Mucosa of rectum (tissue), 2 donors: ENCODE measurements around the gene SNAPIN.
"Not testable (repeated sequence)": the region's sequence is repeated elsewhere in the genome, so short reads cannot be mapped to it uniquely, and the experiment has no call there.

Source experiments
- H3K27ac ChIP-seq, 2 donors: one replicate each; pipeline ENCODE4 v1.7.0; 2013; ENCODE audit warnings: inconsistent platforms in 2 of 2, low read depth in 2 of 2, low read length in 2 of 2
- H3K27me3 ChIP-seq, 2 donors: one replicate each; pipeline ENCODE4 v1.7.0; 2013; ENCODE audit warnings: low read length in 2 of 2; ENCODE audit not compliant: control insufficient read depth in 2 of 2, insufficient read depth in 2 of 2
- H3K36me3 ChIP-seq, 2 donors: one replicate each; pipeline ENCODE4 v1.7.0; 2013; ENCODE audit warnings: low read length in 2 of 2; ENCODE audit not compliant: control insufficient read depth in 2 of 2, insufficient read depth in 2 of 2
- H3K4me1 ChIP-seq, 2 donors: one replicate each; pipeline ENCODE4 v1.7.0; 2013; ENCODE audit warnings: low read length in 2 of 2, mild to moderate bottlenecking in 1 of 2; ENCODE audit not compliant: control insufficient read depth in 2 of 2, insufficient read depth in 2 of 2
- H3K4me3 ChIP-seq, 2 donors: one replicate each; pipeline ENCODE4 v1.7.0; 2013; ENCODE audit warnings: low read length in 2 of 2
- H3K9ac ChIP-seq, 2 donors: one replicate each; pipeline ENCODE4 v1.7.0; 2013; ENCODE audit warnings: low read length in 2 of 2, low read depth in 1 of 2, mild to moderate bottlenecking in 1 of 2
- H3K9me3 ChIP-seq, 2 donors: one replicate each; pipeline ENCODE4 v1.7.0; 2013; ENCODE audit warnings: low read length in 2 of 2; ENCODE audit not compliant: control insufficient read depth in 2 of 2
- donor health status: healthy.
- donor health status: Normal muscosa, but diverticular disease.

SNAPIN gene

GRCh38 chr1:153659175-153659534, 652 bp downstream of the SNAPIN start:
- Histone ChIP-seq H3K27me3 (no peaks in the 10 kb centered on the region), H3K9me3 (no peaks in the 10 kb centered on the region), H3K4me3 (peak overlapping the region; percentile 92 to 94), H3K27ac (peak overlapping the region; percentile 88 to 92), H3K9ac (peak overlapping the region; percentile 89 to 93), H3K4me1 (peaks cover 8 to 11% of the 10 kb centered on the region in 2 donors), H3K36me3 (peaks cover 30 to 33% of the 10 kb centered on the region in 2 donors)

- no peaks in the 10 kb centered on the region for H3K27me3 ChIP-seq
- no peaks in the 10 kb centered on the region for H3K9me3 ChIP-seq
- H3K4me1 ChIP-seq, result peaks cover 8 to 11% of the 10 kb centered on the region in 2 donors
- H3K4me3 ChIP-seq, result peak overlapping the region; percentile 92 to 94
- no peak overlapping the region for H3K27ac ChIP-seq
- peaks cover 36 to 37% of the 10 kb centered on the region in 2 donors for H3K36me3 ChIP-seq
- peak overlapping the region in 1 of 2 donors; percentile 89 for H3K9ac ChIP-seq
Measured at GRCh38 chr1:153659656-153660055, 1.2 kb downstream of the SNAPIN start.

GRCh38 chr1:153661111-153661708, 2.7 kb downstream of the SNAPIN start:
- H3K27ac ChIP-seq, result no peak overlapping the region
- H3K4me1 ChIP-seq, result peaks cover 8 to 11% of the 10 kb centered on the region in 2 donors
- no peaks in the 10 kb centered on the region for H3K9me3 ChIP-seq
- peaks cover 51 to 52% of the 10 kb centered on the region in 2 donors for H3K36me3 ChIP-seq
- H3K4me3 ChIP-seq, result no peak overlapping the region
- no peak overlapping the region for H3K9ac ChIP-seq
- no peaks in the 10 kb centered on the region for H3K27me3 ChIP-seq

GRCh38 chr1:153662269-153662668, 3.8 kb downstream of the SNAPIN start:
- Histone ChIP-seq H3K36me3 (peaks cover 61 to 63% of the 10 kb centered on the region in 2 donors), H3K27ac (no peak overlapping the region), H3K4me1 (peaks cover 8 to 11% of the 10 kb centered on the region in 2 donors)

GRCh38 chr1:153663211-153663610, 4.7 kb downstream of the SNAPIN start:
- Histone ChIP-seq H3K27ac (no peak overlapping the region), H3K27me3 (no peaks in the 10 kb centered on the region), H3K4me1 (peaks cover 7 to 11% of the 10 kb centered on the region in 2 donors), H3K9me3 (no peaks in the 10 kb centered on the region), H3K36me3 (peaks cover 70% of the 10 kb centered on the region in 2 donors), H3K4me3 (no peak overlapping the region), H3K9ac (no peak overlapping the region)

More at GRCh38 chr1:153662269-153662668, 3.8 kb downstream of the SNAPIN start:
- Histone ChIP-seq H3K9ac (no peak overlapping the region), H3K9me3 (no peaks in the 10 kb centered on the region), H3K27me3 (no peaks in the 10 kb centered on the region), H3K4me3 (no peak overlapping the region)

GRCh38 chr1:153667439-153667838, 8.9 kb downstream of the SNAPIN start:
- Histone ChIP-seq H3K9me3 (no peaks in the 10 kb centered on the region), H3K27ac (no peak overlapping the region), H3K9ac (no peak overlapping the region), H3K36me3 (peaks cover 62 to 64% of the 10 kb centered on the region in 2 donors), H3K27me3 (no peaks in the 10 kb centered on the region), H3K4me3 (no peak overlapping the region), H3K4me1 (peaks cover 9% of the 10 kb centered on the region in 2 donors)

- H3K4me1 ChIP-seq, H3K9ac ChIP-seq, H3K27me3 ChIP-seq, H3K4me3 ChIP-seq, H3K27ac ChIP-seq, H3K9me3 ChIP-seq: not testable (repeated sequence)
- peaks cover 50 to 52% of the 10 kb centered on the region in 2 donors for H3K36me3 ChIP-seq
Measured at GRCh38 chr1:153668672-153669071, 10.2 kb downstream of the SNAPIN start.

- Histone ChIP-seq H3K9ac (peak overlapping the region in 1 of 2 donors; percentile 79), H3K4me3 (peak overlapping the region; percentile 71 to 96), H3K27ac (no peak overlapping the region), H3K36me3 (peaks cover 42 to 43% of the 10 kb centered on the region in 2 donors), H3K9me3 (no peaks in the 10 kb centered on the region), H3K27me3 (no peaks in the 10 kb centered on the region), H3K4me1 (peaks cover 9% of the 10 kb centered on the region in 2 donors)
Measured at GRCh38 chr1:153669606-153670005, 11.1 kb downstream of the SNAPIN start.

- H3K4me1 ChIP-seq, result peaks cover 9% of the 10 kb centered on the region in 2 donors
- peak overlapping the region; percentile 72 to 82 for H3K27ac ChIP-seq
- peak overlapping the region; percentile 79 to 83 for H3K9ac ChIP-seq
- H3K4me3 ChIP-seq, result peak overlapping the region; percentile 71 to 96
- H3K27me3 ChIP-seq, result no peaks in the 10 kb centered on the region
- peaks cover 34 to 36% of the 10 kb centered on the region in 2 donors for H3K36me3 ChIP-seq
- H3K9me3 ChIP-seq, result no peaks in the 10 kb centered on the region
Measured at GRCh38 chr1:153670257-153670858, 11.9 kb downstream of the SNAPIN start.

- H3K36me3 ChIP-seq, result peaks cover 27 to 29% of the 10 kb centered on the region in 2 donors
- H3K9ac ChIP-seq, result peak within 1 kb of the TSS; percentile 79 to 83
- no peaks in the 10 kb centered on the region for H3K27me3 ChIP-seq
Measured at GRCh38 chr1:153670859-153671627, 12.5 kb downstream of the SNAPIN start, which contains the start of gene ILF2. Gene ILF2 (minus strand): TSS chr1:153670993. CDS start chr1:153670922, 71 bp downstream.

More at GRCh38 chr1:153670859-153671627, 12.5 kb downstream of the SNAPIN start, which contains the start of gene ILF2:
- H3K4me1 ChIP-seq, result peaks cover 9% of the 10 kb centered on the region in 2 donors
- H3K4me3 ChIP-seq, result peak within 1 kb of the TSS; percentile 74 to 96
- peak within 1 kb of the TSS; percentile 82 to 88 for H3K27ac ChIP-seq
- no peaks in the 10 kb centered on the region for H3K9me3 ChIP-seq
